Neuron (in vitro differentiated cells): ENCODE data around the gene TOP3A.
"Not testable (repeated sequence)": the region's sequence is repeated elsewhere in the genome, so short reads cannot be mapped to it uniquely, and the experiment has no call there.

Experiments
- H2AFZ ChIP-seq: one replicate; pipeline ENCODE4 v1.6.1; 2013; ENCODE audit warnings: low read depth, mild to moderate bottlenecking, inconsistent platforms, low read length, moderate library complexity
- H3K27me3 ChIP-seq: one replicate; pipeline ENCODE4 v1.6.1; 2013; ENCODE audit warnings: low read length; ENCODE audit not compliant: insufficient read depth
- H3K36me3 ChIP-seq: one replicate; pipeline ENCODE4 v1.6.1; 2013; ENCODE audit warnings: low read length; ENCODE audit not compliant: insufficient read depth
- H3K4me1 ChIP-seq: one replicate; pipeline ENCODE4 v1.6.1; 2013; ENCODE audit warnings: low read length; ENCODE audit not compliant: insufficient read depth
- H3K4me3 ChIP-seq: 2 replicates; pipeline ENCODE4 v1.5.1; 2013; ENCODE audit warnings: mild to moderate bottlenecking, low read length, moderate library complexity
- H3K9me3 ChIP-seq: one replicate; pipeline ENCODE4 v1.6.1; 2013; ENCODE audit warnings: low read length

The TOP3A gene

GRCh38 chr17:18319604-18320256 is 4.9 kb upstream of the TOP3A start:
- Histone ChIP-seq H3K4me1 (peaks cover 35% of the 10 kb centered on the region), H3K27me3 (no peaks in the 10 kb centered on the region), H2AFZ (no peak overlapping the region), H3K4me3 (no peak overlapping the region), H3K9me3 (peaks cover 3% of the 10 kb centered on the region), H3K36me3 (peaks cover 44% of the 10 kb centered on the region)

- H3K4me1 ChIP-seq, result peaks cover 37% of the 10 kb centered on the region
- peaks cover 36% of the 10 kb centered on the region for H3K36me3 ChIP-seq
- peaks cover 2% of the 10 kb centered on the region for H3K9me3 ChIP-seq
Observed at GRCh38 chr17:18318771-18319450, 4.1 kb upstream of the TOP3A start.

DNA sequence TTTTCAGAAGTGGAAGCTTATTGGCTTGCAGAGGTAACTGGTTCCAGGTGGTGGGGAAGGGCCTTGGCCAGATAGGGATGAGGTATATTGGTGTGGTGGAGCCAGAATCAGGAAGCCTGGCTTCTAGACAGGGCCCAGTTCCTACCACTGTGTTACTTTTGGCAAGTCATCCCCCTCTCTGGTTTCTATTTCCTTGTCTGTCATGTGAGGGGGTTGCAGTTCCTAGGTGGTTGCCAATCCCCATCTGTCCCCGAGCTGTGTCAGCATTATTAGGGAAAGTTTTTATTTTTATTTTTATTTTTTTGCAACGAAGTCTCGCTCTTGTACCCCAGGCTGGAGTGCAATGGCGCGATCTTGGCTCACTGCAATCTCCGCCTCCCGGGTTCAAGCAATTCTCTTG is 3.3 kb upstream of the TOP3A start:
- H2AFZ ChIP-seq, result no peak overlapping the region
- H3K27me3 ChIP-seq, result no peaks in the 10 kb centered on the region
- no peak overlapping the region for H3K4me3 ChIP-seq
- H3K36me3 ChIP-seq, result peaks cover 29% of the 10 kb centered on the region
- peaks cover 45% of the 10 kb centered on the region for H3K4me1 ChIP-seq
- no peaks in the 10 kb centered on the region for H3K9me3 ChIP-seq

More at GRCh38 chr17:18318771-18319450, 4.1 kb upstream of the TOP3A start:
- H2AFZ ChIP-seq, result no peak overlapping the region
- H3K4me3 ChIP-seq, result no peak overlapping the region
- no peaks in the 10 kb centered on the region for H3K27me3 ChIP-seq

- H3K4me1 ChIP-seq, result peaks cover 49% of the 10 kb centered on the region
- H3K27me3 ChIP-seq, result no peaks in the 10 kb centered on the region
- peaks cover 35% of the 10 kb centered on the region for H3K36me3 ChIP-seq
Observed at GRCh38 chr17:18315961-18316360, 1.2 kb upstream of the TOP3A start.

GRCh38 chr17:18315562-18315922 is 748 bp upstream of the TOP3A start:
- no peaks in the 10 kb centered on the region for H3K27me3 ChIP-seq
- peak overlapping the region; percentile 69 for H2AFZ ChIP-seq
- H3K9me3 ChIP-seq, result no peaks in the 10 kb centered on the region
- peak overlapping the region; percentile 62 for H3K4me3 ChIP-seq
- H3K4me1 ChIP-seq, result peaks cover 49% of the 10 kb centered on the region
- H3K36me3 ChIP-seq, result peaks cover 35% of the 10 kb centered on the region

More at GRCh38 chr17:18315961-18316360, 1.2 kb upstream of the TOP3A start:
- H2AFZ ChIP-seq, result no peak overlapping the region
- H3K4me3 ChIP-seq, result peak overlapping the region; percentile 62
- no peaks in the 10 kb centered on the region for H3K9me3 ChIP-seq

GRCh38 chr17:18314059-18314730 is 599 bp downstream of the TOP3A start:
- H3K4me3 ChIP-seq, result peak overlapping the region; percentile 62
- peaks cover 40% of the 10 kb centered on the region for H3K36me3 ChIP-seq
- H3K9me3 ChIP-seq, result peaks cover 2% of the 10 kb centered on the region
- H2AFZ ChIP-seq, result peak overlapping the region; percentile 20
- no peaks in the 10 kb centered on the region for H3K27me3 ChIP-seq
- peaks cover 43% of the 10 kb centered on the region for H3K4me1 ChIP-seq

- H3K4me1 ChIP-seq, result peaks cover 14% of the 10 kb centered on the region
- no peak overlapping the region for H2AFZ ChIP-seq
- H3K4me3 ChIP-seq, result no peak overlapping the region
- H3K27me3 ChIP-seq, result no peaks in the 10 kb centered on the region
- H3K36me3 ChIP-seq, result peaks cover 66% of the 10 kb centered on the region
- H3K9me3 ChIP-seq, result peaks cover 2% of the 10 kb centered on the region
Observed at GRCh38 chr17:18309202-18309601, 5.6 kb downstream of the TOP3A start.

- H3K27me3 ChIP-seq, H3K4me3 ChIP-seq, H3K9me3 ChIP-seq, H2AFZ ChIP-seq, H3K4me1 ChIP-seq: not testable (repeated sequence)
- H3K36me3 ChIP-seq, result peaks cover 81% of the 10 kb centered on the region
Observed at GRCh38 chr17:18303206-18303605, 11.6 kb downstream of the TOP3A start.

GRCh38 chr17:18300725-18301480 is 13.9 kb downstream of the TOP3A start:
- no peaks in the 10 kb centered on the region for H3K9me3 ChIP-seq
- no peaks in the 10 kb centered on the region for H3K4me1 ChIP-seq
- H3K4me3 ChIP-seq, result no peak overlapping the region
- H2AFZ ChIP-seq, result no peak overlapping the region
- no peaks in the 10 kb centered on the region for H3K27me3 ChIP-seq
- peaks cover 70% of the 10 kb centered on the region for H3K36me3 ChIP-seq

DNA sequence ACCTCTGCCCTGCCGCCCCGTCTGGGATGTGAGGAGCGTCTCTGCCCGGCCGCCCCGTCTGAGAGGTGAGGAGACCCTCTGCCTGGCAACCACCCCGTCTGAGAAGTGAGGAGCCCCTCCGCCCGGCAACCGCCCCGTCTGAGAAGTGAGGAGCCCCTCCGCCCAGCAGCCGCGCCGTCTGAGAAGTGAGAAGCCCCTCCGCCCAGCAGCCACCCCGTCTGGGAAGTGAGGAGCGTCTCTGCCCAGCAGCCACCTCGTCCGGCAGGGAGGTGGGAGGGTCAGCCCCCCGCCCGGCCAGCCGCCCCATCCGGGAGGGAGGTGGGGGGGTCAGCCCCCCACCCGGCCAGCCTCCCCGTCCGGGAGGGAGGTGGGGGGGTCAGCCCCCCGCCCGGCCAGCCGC is 16.7 kb downstream of the TOP3A start:
- not testable (repeated sequence) for H3K27me3 ChIP-seq, H3K4me3 ChIP-seq, H3K4me1 ChIP-seq, H2AFZ ChIP-seq, H3K9me3 ChIP-seq
- peaks cover 68% of the 10 kb centered on the region for H3K36me3 ChIP-seq

DNA sequence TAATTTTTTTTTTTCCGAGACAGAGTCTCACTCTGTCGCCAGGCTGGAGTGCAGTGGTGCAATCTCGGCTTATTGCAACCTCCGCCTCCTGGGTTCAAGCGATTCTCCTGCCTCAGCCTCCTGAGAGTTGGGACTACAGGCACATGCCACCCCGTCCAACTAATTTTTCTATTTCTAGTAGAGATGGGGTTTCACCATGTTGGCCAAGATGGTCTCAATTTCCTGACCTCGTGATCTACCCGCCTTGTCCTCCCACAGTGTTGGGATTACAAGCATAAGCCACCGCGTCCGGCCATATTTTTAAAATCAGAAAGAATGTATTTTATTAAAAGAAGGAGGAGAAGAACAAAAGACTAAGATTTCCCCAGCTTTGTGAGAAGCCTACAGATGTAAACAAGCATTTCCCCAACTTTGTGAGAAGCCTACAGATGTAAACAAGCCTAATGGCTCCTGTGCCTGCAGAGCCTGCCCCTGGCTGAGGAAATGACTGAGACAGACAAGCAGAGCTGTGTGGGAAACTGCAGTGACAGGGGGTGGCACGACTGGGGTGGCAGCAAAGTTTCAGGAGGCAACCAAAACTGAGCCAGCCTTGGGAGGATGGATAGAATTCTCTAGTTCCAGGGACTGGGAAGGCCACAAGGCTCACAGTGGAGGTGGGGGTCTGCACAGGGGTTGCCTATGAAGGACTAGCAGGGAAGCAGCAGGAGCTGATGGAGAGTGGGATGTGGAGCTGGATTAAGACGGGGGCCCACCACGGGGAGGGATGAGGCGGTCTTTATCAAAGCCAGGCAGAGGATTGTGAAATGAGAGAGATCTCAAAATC is 22.9 kb downstream of the TOP3A start:
- H3K4me3 ChIP-seq, result no peak overlapping the region
- no peak overlapping the region for H2AFZ ChIP-seq
- H3K27me3 ChIP-seq, result no peaks in the 10 kb centered on the region
- H3K9me3 ChIP-seq, result no peaks in the 10 kb centered on the region
- H3K4me1 ChIP-seq, result no peaks in the 10 kb centered on the region
- H3K36me3 ChIP-seq, result peaks cover 78% of the 10 kb centered on the region

- Histone ChIP-seq H2AFZ (no peak overlapping the region), H3K9me3 (no peaks in the 10 kb centered on the region), H3K27me3 (no peaks in the 10 kb centered on the region), H3K36me3 (peaks cover 86% of the 10 kb centered on the region), H3K4me1 (no peaks in the 10 kb centered on the region), H3K4me3 (no peak overlapping the region)
Observed at GRCh38 chr17:18285296-18285695, 29.5 kb downstream of the TOP3A start.
